ENCODE results near the gene ARMC2. TPM values are rescaled to one million over a fixed set of nuclear protein-coding genes. Genes with fewer than 3 reads are reported as not detected.
A peak's percentile ranks its signal among the peaks of the same experiment; 100 is the strongest.

The ARMC2 gene
- total RNA-seq, 1 experiment from 2014 or later, result 3.2 TPM

DNA sequence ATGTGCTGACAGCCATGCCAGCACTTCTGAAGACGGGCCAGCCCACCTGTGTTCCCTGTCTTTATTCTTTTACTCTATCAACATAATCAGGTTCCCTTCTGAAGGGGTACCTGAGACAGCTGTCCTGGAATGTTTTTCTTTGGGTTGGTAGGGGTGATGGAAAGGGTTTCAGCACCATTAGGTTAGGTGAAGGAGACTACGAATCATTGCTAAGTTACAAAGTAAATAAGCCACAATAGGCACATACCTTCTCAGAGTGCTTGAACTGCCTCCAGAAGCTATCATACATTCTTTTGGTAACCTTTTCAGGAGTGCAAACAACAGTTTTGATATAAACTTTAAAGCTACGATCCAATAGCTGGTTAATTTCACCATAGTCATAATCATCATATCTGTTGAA lies 140.1 kb downstream of the ARMC2 start:
- no peak overlapping the region for H3K27ac Mint-ChIP-seq (ENCODE audit: low read depth, unreplicated experiment)

GRCh38 chr6:108988765-108989164 lies 140.5 kb downstream of the ARMC2 start:
- ChIA-PET CTCF (interaction anchor here (1.2 kb wide), 2 partner anchors 84 to 95 kb away, joined by 3 to 4 read pairs; no protein-coding TSS in a partner anchor), POLR2A (interaction anchor here (0.6 to 2.5 kb wide), 4 partner anchors 10 to 67 kb away, joined by 3 to 7 read pairs (median 4); no protein-coding TSS in a partner anchor)
- H3K27ac Mint-ChIP-seq (ENCODE audit: low read depth, unreplicated experiment), result no peak overlapping the region
- no peak overlapping the region for H3K4me3 Mint-ChIP-seq (ENCODE audit: unreplicated experiment)
- no TSS peak for BruUV-seq (replicated peaks)
- TF ChIP-seq CTCF (IDR thresholded peaks at IDR 0.05; ENCODE audit: unreplicated experiment), result no peak
- no peaks in the 10 kb centered on the region for H3K9me3 Mint-ChIP-seq (ENCODE audit: unreplicated experiment)
- DNase-seq (ENCODE audit: unreplicated experiment), result no peak
- intact Hi-C loops (cut with micrococcal nuclease), result no loop called here
- H3K4me1 Mint-ChIP-seq (ENCODE audit: insufficient read depth, unreplicated experiment), result no peaks in the 10 kb centered on the region
- H3K36me3 Mint-ChIP-seq (ENCODE audit: insufficient read depth, unreplicated experiment), result peaks cover 99% of the 10 kb centered on the region
- H3K27me3 Mint-ChIP-seq (ENCODE audit: insufficient read depth, unreplicated experiment), result no peaks in the 10 kb centered on the region

More for the DNA sequence above, 140.1 kb downstream of the ARMC2 start:
- ChIA-PET POLR2A (interaction anchor here (1.1 to 2.5 kb wide), 3 partner anchors 11 to 68 kb away, joined by 3 to 7 read pairs (median 6); no protein-coding TSS in a partner anchor), CTCF (interaction anchor here (0.7 to 1.2 kb wide), 3 partner anchors 83 to 95 kb away, joined by 3 to 4 read pairs (median 3); no protein-coding TSS in a partner anchor)
- BruUV-seq (replicated peaks), result no TSS peak
- Mint-ChIP-seq H3K36me3 (ENCODE audit: insufficient read depth, unreplicated experiment) (peaks cover 99% of the 10 kb centered on the region), H3K4me1 (ENCODE audit: insufficient read depth, unreplicated experiment) (no peaks in the 10 kb centered on the region), H3K9me3 (ENCODE audit: unreplicated experiment) (no peaks in the 10 kb centered on the region), H3K27me3 (ENCODE audit: insufficient read depth, unreplicated experiment) (no peaks in the 10 kb centered on the region), H3K4me3 (ENCODE audit: unreplicated experiment) (no peak overlapping the region)
- intact Hi-C loops (cut with micrococcal nuclease), result no loop called here
- no peak for TF ChIP-seq CTCF (IDR thresholded peaks at IDR 0.05; ENCODE audit: unreplicated experiment)
- DNase-seq (ENCODE audit: unreplicated experiment), result no peak

DNA sequence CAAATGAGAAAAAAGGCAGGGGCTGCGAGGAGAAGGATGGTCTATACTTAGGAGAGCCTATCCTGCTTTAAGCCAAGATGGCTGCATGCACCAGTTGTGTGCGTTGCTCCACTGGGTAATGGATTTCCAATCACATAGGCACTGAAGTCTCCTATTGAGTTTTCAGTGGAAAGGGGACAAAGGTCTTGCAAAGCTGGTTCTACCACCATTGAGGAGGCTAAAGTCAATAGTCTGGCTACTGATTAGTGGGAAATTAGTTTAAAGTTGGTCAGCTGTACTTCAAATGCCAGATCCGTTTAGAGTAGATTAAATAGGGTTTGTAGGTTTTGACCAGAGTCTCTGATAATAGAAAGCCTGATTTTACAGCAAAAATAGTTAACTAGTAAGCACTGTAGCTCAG lies 141.5 kb downstream of the ARMC2 start:
- no peak overlapping the region for H3K4me3 Mint-ChIP-seq (ENCODE audit: unreplicated experiment)

DNA sequence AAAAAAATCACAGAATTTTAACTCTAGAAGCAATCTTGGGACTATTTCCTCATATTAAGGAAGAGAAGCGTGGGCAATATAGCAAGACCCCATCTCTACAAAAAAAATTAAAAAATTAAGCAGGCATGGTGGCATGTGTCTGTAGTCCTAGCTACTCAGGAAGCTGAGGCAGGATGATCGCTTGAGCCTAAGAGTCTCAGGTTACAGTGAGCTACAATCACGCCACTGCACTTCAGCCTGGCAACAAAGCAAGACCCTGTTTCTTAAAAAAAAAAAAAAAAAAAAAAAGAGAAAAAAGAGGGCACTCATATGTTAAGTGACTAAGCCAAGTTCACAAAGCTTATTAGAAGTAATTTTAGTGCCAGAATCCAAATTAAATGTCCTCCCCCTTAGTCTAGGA lies 145.7 kb downstream of the ARMC2 start:
- Mint-ChIP-seq H3K4me1 (ENCODE audit: insufficient read depth, unreplicated experiment) (no peaks in the 10 kb centered on the region), H3K4me3 (ENCODE audit: unreplicated experiment) (no peak overlapping the region), H3K27me3 (ENCODE audit: insufficient read depth, unreplicated experiment) (no peaks in the 10 kb centered on the region), H3K27ac (ENCODE audit: low read depth, unreplicated experiment) (no peak overlapping the region), H3K36me3 (ENCODE audit: insufficient read depth, unreplicated experiment) (peaks cover 100% of the 10 kb centered on the region), H3K9me3 (ENCODE audit: unreplicated experiment) (no peaks in the 10 kb centered on the region)
- BruUV-seq (replicated peaks), result no TSS peak
- ChIA-PET CTCF (no interaction called here), POLR2A (no interaction called here)
- no peak for TF ChIP-seq CTCF (IDR thresholded peaks at IDR 0.05; ENCODE audit: unreplicated experiment)
- intact Hi-C loops (cut with micrococcal nuclease), result no loop called here
- no peak for DNase-seq (ENCODE audit: unreplicated experiment)

More for the DNA sequence above, 141.5 kb downstream of the ARMC2 start:
- peak overlapping the region; percentile 39 for H3K27ac Mint-ChIP-seq (ENCODE audit: low read depth, unreplicated experiment)
- DNase-seq (ENCODE audit: unreplicated experiment), result no peak
- no peaks in the 10 kb centered on the region for H3K4me1 Mint-ChIP-seq (ENCODE audit: insufficient read depth, unreplicated experiment)
- H3K9me3 Mint-ChIP-seq (ENCODE audit: unreplicated experiment), result no peaks in the 10 kb centered on the region
- BruUV-seq (replicated peaks), result no TSS peak
- no peak for TF ChIP-seq CTCF (IDR thresholded peaks at IDR 0.05; ENCODE audit: unreplicated experiment)
- no peaks in the 10 kb centered on the region for H3K27me3 Mint-ChIP-seq (ENCODE audit: insufficient read depth, unreplicated experiment)
- ChIA-PET POLR2A (interaction anchor here (0.7 kb wide), 1 partner anchor 57 kb away, joined by 4 read pairs; no protein-coding TSS in a partner anchor), CTCF (no interaction called here)
- intact Hi-C loops (cut with micrococcal nuclease), result no loop called here
- H3K36me3 Mint-ChIP-seq (ENCODE audit: insufficient read depth, unreplicated experiment), result peaks cover 100% of the 10 kb centered on the region

Data from MCF 10A (cell line).